K562 (cell line): ENCODE data around the gene USP11.

ENCODE experiments used
- CTCF ChIP-seq, 3 experiments: IDR thresholded peaks in 2 of 3; conservative IDR thresholded peaks in 1 of 3; 2 replicates each; pipeline ENCODE4 v1.5.1; 2011 to 2012; ENCODE audit warnings: low read length in 3 of 3, mild to moderate bottlenecking in 3 of 3, control low read depth in 2 of 3, improper control_type of control experiment in 1 of 3, inconsistent platforms in 1 of 3, low read depth in 1 of 3, mixed read lengths in 1 of 3, moderate library complexity in 1 of 3; ENCODE audit not compliant: insufficient read depth in 2 of 3
- ELK1 ChIP-seq: sonication (generic); formaldehyde crosslinking; IDR thresholded peaks from 2 replicates; pipeline ENCODE4 v1.8.1; 2022; ENCODE audit warnings: missing genetic modification reagents
- POLR2H ChIP-seq: IDR thresholded peaks from 2 replicates; pipeline ENCODE4 v1.6.1; 2016; ENCODE audit warnings: missing genetic modification characterization, low read depth, mild to moderate bottlenecking, control low read depth, missing compliant biosample characterization, moderate library complexity

- no peak for TF ChIP-seq POLR2H
- TF ChIP-seq ELK1 (CRISPR knock-in tag): no peak
- no peak for TF ChIP-seq CTCF (IDR thresholded peaks at IDR 0.05 in 2 of 3, conservative IDR thresholded peaks at IDR 0.05 in 1 of 3; ENCODE audit: insufficient read depth in 2 of 3, low read depth in 1 of 3, low read length in 3 of 3)
Measured at GRCh38 chrX:47239199-47239598, 6.4 kb downstream of the USP11 start.
